GM13977 (cell line): ENCODE data around the gene NUPR2.
"Not testable (repeated sequence)": the region's sequence is repeated elsewhere in the genome, so short reads cannot be mapped to it uniquely, and the experiment has no call there.

Source experiments
- DNase-seq: peaks from one replicate; pipeline ENCODE4 v3.0.0; 2012; ENCODE audit warnings: low spot score
- CTCF ChIP-seq: IDR thresholded peaks from 2 replicates; pipeline ENCODE4 v1.5.1; 2012; ENCODE audit warnings: mild to moderate bottlenecking, control low read depth; ENCODE audit not compliant: insufficient read depth; ENCODE audit errors: extremely low read depth, missing control alignments
- in situ Hi-C: fragments of 300-500 bp; cut with MboI; formaldehyde crosslinking; loops from one replicate; pipeline ENCODE4 v1.12.0; 2022; ENCODE audit warnings: low sequenced_read_pairs, low pct_unique_long_range_greater_than_20kb, mixed read lengths, inconsistent platforms; ENCODE audit not compliant: unreplicated experiment

Gene NUPR2

DNA sequence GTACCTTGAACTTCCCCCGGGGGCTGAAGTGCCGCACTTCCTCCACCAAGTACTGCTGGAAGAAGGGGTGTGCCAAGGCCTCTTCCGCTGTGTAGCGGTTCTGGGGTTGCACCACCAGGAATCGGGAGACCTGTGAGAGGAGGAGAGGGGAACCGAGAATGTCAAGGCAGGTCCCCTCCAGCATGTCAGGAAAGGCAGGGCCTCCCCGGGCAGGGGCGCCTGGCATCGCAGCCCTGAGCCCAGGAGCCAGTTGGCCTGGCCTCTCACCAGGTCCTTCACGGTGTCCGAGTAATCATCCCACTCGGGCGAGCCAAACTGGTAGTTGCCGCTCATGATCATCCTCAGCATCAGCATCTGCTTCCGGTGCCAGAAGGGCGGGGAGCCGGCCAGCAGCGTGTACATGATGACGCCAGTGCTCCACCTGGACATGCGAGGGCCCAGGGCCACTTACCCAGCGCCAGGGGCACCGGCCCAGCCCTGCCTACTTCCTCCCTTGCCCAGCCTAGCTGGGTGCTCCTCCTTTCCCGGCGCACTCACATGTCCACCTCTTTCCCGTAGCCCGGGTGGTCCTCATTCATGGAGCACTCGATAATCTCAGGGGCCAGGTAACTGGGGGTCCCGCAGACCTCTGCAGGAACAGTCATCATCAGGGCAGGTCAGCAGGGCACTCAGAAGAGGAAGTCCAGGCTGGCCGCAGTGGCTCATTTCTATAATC, 34.4 kb downstream of the NUPR2 start:
- DNase-seq = no peak
- no peak for TF ChIP-seq CTCF
- in situ Hi-C loops = loop anchor here (25.0 kb wide), 1 partner anchor 444 kb away; no protein-coding TSS in a partner anchor

GRCh38 chr7:56080726-56081435, 35.3 kb downstream of the NUPR2 start:
- in situ Hi-C loops = loop anchor here (25.0 kb wide), 1 partner anchor 444 kb away; no protein-coding TSS in a partner anchor
- not testable (repeated sequence) for DNase-seq

GRCh38 chr7:56079450-56080185, 36.6 kb downstream of the NUPR2 start:
- no peak for DNase-seq
- in situ Hi-C loops = loop anchor here (10.0 to 25.0 kb wide), 2 partner anchors 75 to 442 kb away; no protein-coding TSS in a partner anchor
- TF ChIP-seq CTCF = peak; percentile 29

DNA sequence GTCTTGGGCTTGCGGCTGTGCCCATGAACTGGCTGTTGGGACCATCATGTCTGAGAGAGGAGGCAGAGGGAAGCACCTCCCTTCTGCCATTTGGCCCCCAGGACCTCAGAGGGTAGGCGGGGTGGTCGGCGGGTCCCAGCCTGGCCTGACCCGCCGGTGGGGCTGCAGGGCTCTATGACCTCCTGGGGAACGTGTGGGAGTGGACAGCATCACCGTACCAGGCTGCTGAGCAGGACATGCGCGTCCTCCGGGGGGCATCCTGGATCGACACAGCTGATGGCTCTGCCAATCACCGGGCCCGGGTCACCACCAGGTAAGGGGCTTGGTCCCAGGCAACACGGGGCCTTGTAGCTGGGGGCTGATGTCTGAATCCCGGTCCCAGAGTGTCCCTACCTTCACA, 38.0 kb downstream of the NUPR2 start:
- DNase-seq = no peak
- no peak for TF ChIP-seq CTCF
- in situ Hi-C loops = loop anchor here (10.0 to 25.0 kb wide), 2 partner anchors 73 to 441 kb away; no protein-coding TSS in a partner anchor

- in situ Hi-C loops = loop anchor here (10.0 to 25.0 kb wide), 2 partner anchors 73 to 440 kb away; no protein-coding TSS in a partner anchor
- no peak for DNase-seq
- TF ChIP-seq CTCF = no peak
Measured at GRCh38 chr7:56077681-56078080, 38.5 kb downstream of the NUPR2 start.

- peak; percentile 78 for DNase-seq
- peak; percentile 84 for TF ChIP-seq CTCF
- in situ Hi-C loops = loop anchor here (10.0 kb wide), 1 partner anchor 70 kb away; no protein-coding TSS in a partner anchor
Measured at GRCh38 chr7:56074371-56074791, 41.8 kb downstream of the NUPR2 start.

- DNase-seq, in situ Hi-C loops: not testable (repeated sequence)
Measured at GRCh38 chr7:56066376-56066775, 49.8 kb downstream of the NUPR2 start.
